Neural progenitor cell (in vitro differentiated cells): ENCODE measurements around the gene UQCC2.

Experiments
- EZH2 ChIP-seq: fragments of 200-600 bp; sonication (generic); IDR thresholded peaks from 2 replicates; pipeline ENCODE4 v1.6.1; 2017; ENCODE audit warnings: antibody characterized with exemption, mild to moderate bottlenecking, moderate library complexity
- TF ChIP-seq, protein P1 (sequence below): fragments of 200-600 bp; sonication (generic); IDR thresholded peaks from 2 replicates; pipeline ENCODE4 v1.5.1; 2017; ENCODE audit warnings: antibody characterized with exemption, mild to moderate bottlenecking

DNA sequence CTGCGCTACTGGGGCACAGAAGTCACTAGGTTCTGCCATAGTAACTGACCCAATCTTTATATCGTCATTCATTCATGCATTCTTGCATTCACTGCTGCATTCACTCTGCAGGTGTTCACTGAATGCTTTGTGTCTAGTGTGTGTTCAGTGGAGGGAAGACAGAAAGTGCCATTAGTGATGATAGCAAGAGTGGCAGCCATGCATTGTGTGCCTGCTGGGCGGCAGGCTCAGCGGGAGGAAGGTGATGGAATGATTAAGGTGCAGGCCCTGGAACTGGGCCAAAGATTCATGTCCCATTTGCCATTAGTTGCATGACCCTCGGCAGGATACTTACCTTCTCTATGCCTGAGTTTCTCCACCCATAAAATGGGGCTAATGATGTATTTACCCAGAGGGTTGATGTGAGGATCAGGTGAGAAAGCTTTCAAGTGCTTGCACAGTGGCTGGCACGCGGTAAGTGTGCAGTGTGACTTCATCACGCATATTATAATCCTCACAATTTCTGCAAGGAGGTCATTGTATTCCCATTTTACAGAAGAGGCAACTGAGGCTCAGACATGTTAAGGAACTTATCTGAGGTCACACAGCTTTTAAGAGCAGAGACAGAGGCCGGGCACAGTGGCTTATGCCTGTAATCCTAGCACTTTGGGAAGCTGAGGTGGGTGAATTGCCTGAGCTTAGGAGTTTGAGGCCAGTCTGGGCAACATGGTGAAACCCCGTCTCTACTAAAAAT, 50.2 kb downstream of the UQCC2 start:
- TF ChIP-seq, protein P1, sequence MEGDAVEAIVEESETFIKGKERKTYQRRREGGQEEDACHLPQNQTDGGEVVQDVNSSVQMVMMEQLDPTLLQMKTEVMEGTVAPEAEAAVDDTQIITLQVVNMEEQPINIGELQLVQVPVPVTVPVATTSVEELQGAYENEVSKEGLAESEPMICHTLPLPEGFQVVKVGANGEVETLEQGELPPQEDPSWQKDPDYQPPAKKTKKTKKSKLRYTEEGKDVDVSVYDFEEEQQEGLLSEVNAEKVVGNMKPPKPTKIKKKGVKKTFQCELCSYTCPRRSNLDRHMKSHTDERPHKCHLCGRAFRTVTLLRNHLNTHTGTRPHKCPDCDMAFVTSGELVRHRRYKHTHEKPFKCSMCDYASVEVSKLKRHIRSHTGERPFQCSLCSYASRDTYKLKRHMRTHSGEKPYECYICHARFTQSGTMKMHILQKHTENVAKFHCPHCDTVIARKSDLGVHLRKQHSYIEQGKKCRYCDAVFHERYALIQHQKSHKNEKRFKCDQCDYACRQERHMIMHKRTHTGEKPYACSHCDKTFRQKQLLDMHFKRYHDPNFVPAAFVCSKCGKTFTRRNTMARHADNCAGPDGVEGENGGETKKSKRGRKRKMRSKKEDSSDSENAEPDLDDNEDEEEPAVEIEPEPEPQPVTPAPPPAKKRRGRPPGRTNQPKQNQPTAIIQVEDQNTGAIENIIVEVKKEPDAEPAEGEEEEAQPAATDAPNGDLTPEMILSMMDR, result no peak
- TF ChIP-seq EZH2, result no peak
